Right ventricle myocardium superior (tissue), 1 donor: ENCODE results near the gene TM9SF4. TPM values are rescaled to one million over a fixed set of nuclear protein-coding genes. Genes with fewer than 3 reads are reported as not detected.
"Not testable (repeated sequence)": the region's sequence is repeated elsewhere in the genome, so short reads cannot be mapped to it uniquely, and the experiment has no call there.

Experiments used
- ATAC-seq: fragments of 200-7000 bp; cut with Tn5 transposase; one replicate; pipeline ENCODE4 v1.9.1; 2020; ENCODE audit warnings: mild to moderate bottlenecking; ENCODE audit not compliant: poor library complexity
- DNase-seq: peaks from one replicate; pipeline ENCODE4 v3.0.0-alpha.2; 2020
- intact Hi-C: fragments of 100-400 bp; cut with DNase I; formaldehyde crosslinking; loops from one replicate; pipeline ENCODE4 v1.11.2; 2022
- total RNA-seq: library from RNA; stranded (reverse); fragmentation: NEBNext Ultra II Directional; extraction: Animal tissue kit (Norgen Biotek cat#: 25700); gene quantifications from one replicate; pipeline ENCODE4 v1.2.1, GENCODE V29; 2021
- donor health status: DM: no; HTN: yes; CAD: no; lungs with severe emphysema.

Gene TM9SF4
- total RNA-seq, 1 donor from 2014 or later: 23.0 TPM

GRCh38 chr20:32121908-32122307 is 12.4 kb downstream of the TM9SF4 start:
- DNase-seq, intact Hi-C loops, ATAC-seq: not testable (repeated sequence)

GRCh38 chr20:32123088-32123487 is 13.6 kb downstream of the TM9SF4 start:
- no peak for DNase-seq
- no peak for ATAC-seq
- intact Hi-C loops: no loop called here

- ATAC-seq (no peak), DNase-seq (no peak)
- intact Hi-C loops: no loop called here
Observed at GRCh38 chr20:32124916-32125454, 15.5 kb downstream of the TM9SF4 start.

GRCh38 chr20:32125506-32125905 is 16.0 kb downstream of the TM9SF4 start:
- DNase-seq (no peak), ATAC-seq (no peak)
- intact Hi-C loops: no loop called here

- ATAC-seq (no peak), DNase-seq (no peak)
- intact Hi-C loops: no loop called here
Observed at GRCh38 chr20:32126919-32127318, 17.4 kb downstream of the TM9SF4 start.

GRCh38 chr20:32127347-32127746 is 17.8 kb downstream of the TM9SF4 start:
- intact Hi-C loops: no loop called here
- ATAC-seq: no peak
- DNase-seq: no peak

GRCh38 chr20:32128167-32128566 is 18.7 kb downstream of the TM9SF4 start:
- ATAC-seq (no peak), DNase-seq (no peak)
- intact Hi-C loops: no loop called here

- ATAC-seq: no peak
- intact Hi-C loops: no loop called here
- DNase-seq: no peak
Observed at GRCh38 chr20:32129863-32130262, 20.3 kb downstream of the TM9SF4 start.

- ATAC-seq (no peak), DNase-seq (no peak)
- intact Hi-C loops: no loop called here
Observed at GRCh38 chr20:32130352-32130751, 20.8 kb downstream of the TM9SF4 start.

GRCh38 chr20:32130965-32131364 is 21.5 kb downstream of the TM9SF4 start:
- intact Hi-C loops: no loop called here
- no peak for ATAC-seq
- DNase-seq: no peak

GRCh38 chr20:32132911-32133549 is 23.5 kb downstream of the TM9SF4 start:
- DNase-seq: no peak
- intact Hi-C loops: no loop called here
- no peak for ATAC-seq

GRCh38 chr20:32134026-32134425 is 24.5 kb downstream of the TM9SF4 start:
- intact Hi-C loops: no loop called here
- no peak for DNase-seq
- no peak for ATAC-seq

- no peak for DNase-seq
- intact Hi-C loops: no loop called here
- ATAC-seq: no peak
Observed at GRCh38 chr20:32135983-32136515, 26.5 kb downstream of the TM9SF4 start.

GRCh38 chr20:32138921-32139320 is 29.4 kb downstream of the TM9SF4 start:
- intact Hi-C loops: no loop called here

GRCh38 chr20:32139947-32140346 is 30.4 kb downstream of the TM9SF4 start:
- intact Hi-C loops: no loop called here
- DNase-seq: no peak
- ATAC-seq: no peak

More at GRCh38 chr20:32138921-32139320, 29.4 kb downstream of the TM9SF4 start:
- no peak for ATAC-seq
- no peak for DNase-seq

- DNase-seq (no peak), ATAC-seq (no peak)
- intact Hi-C loops: no loop called here
Observed at GRCh38 chr20:32140603-32141002, 31.1 kb downstream of the TM9SF4 start.

- intact Hi-C loops: no loop called here
- ATAC-seq: no peak
- no peak for DNase-seq
Observed at GRCh38 chr20:32141465-32141980, 32.0 kb downstream of the TM9SF4 start.

- ATAC-seq (no peak), DNase-seq (no peak)
- intact Hi-C loops: no loop called here
Observed at GRCh38 chr20:32142088-32142487, 32.6 kb downstream of the TM9SF4 start.

- ATAC-seq (no peak), DNase-seq (no peak)
- intact Hi-C loops: no loop called here
Observed at GRCh38 chr20:32142991-32143390, 33.5 kb downstream of the TM9SF4 start.

- intact Hi-C loops: no loop called here
- ATAC-seq (no peak), DNase-seq (no peak)
Observed at GRCh38 chr20:32144898-32145662, 35.6 kb downstream of the TM9SF4 start.
